DND-41 (cell line): Measurements from ENCODE around the gene MAP2K5.

ENCODE experiments used
- EZH2 ChIP-seq: IDR thresholded peaks from 3 replicates; pipeline ENCODE4 v1.6.1; 2012; ENCODE audit warnings: borderline replicate concordance, low read depth, mild to moderate bottlenecking, moderate library complexity, low read length, inconsistent platforms; ENCODE audit not compliant: severe bottlenecking
- TF ChIP-seq, protein P1 (sequence below): IDR thresholded peaks from 2 replicates; pipeline ENCODE4 v1.5.1; 2012; ENCODE audit warnings: borderline replicate concordance, low read length, moderate library complexity, mild to moderate bottlenecking; ENCODE audit not compliant: poor library complexity, severe bottlenecking; ENCODE audit errors: extremely low read depth

DNA sequence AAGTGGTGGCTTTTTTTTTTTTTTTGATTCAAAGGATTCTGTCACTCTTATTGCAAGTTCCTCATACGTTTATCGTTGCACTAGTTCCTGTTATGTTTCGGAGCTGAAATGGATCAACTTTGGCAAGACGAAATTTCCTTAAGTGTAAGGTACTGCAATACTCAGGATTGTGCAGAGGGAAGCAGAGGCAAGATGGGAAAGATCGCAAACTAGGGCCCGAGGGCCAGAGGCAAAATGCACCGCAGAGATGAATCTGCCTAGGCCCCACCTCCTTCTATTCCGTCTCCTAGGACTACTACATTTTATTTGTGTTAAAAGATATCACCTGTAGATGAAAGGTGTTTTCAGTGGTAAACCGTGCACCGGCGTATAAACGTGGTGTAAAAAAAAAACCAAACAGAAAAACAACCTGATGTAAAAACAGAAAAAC lies 297.0 kb downstream of the MAP2K5 start:
- TF ChIP-seq, protein P1, sequence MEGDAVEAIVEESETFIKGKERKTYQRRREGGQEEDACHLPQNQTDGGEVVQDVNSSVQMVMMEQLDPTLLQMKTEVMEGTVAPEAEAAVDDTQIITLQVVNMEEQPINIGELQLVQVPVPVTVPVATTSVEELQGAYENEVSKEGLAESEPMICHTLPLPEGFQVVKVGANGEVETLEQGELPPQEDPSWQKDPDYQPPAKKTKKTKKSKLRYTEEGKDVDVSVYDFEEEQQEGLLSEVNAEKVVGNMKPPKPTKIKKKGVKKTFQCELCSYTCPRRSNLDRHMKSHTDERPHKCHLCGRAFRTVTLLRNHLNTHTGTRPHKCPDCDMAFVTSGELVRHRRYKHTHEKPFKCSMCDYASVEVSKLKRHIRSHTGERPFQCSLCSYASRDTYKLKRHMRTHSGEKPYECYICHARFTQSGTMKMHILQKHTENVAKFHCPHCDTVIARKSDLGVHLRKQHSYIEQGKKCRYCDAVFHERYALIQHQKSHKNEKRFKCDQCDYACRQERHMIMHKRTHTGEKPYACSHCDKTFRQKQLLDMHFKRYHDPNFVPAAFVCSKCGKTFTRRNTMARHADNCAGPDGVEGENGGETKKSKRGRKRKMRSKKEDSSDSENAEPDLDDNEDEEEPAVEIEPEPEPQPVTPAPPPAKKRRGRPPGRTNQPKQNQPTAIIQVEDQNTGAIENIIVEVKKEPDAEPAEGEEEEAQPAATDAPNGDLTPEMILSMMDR, result no peak
- TF ChIP-seq EZH2, result no peak
